ENCODE results near the gene RHBDL1. TPM values are rescaled to one million over a fixed set of nuclear protein-coding genes. Genes with fewer than 3 reads are reported as not detected.

RHBDL1 gene
- total and polyA plus RNA-seq, 2 of the 8 experiments (the other 6 are each of a cell fraction or from before 2014, with no cell fraction given) = 4.0 to 8.1 TPM

GRCh38 chr16:629833-630248, 45.6 kb upstream of the RHBDL1 start:
- Histone ChIP-seq H3K4me1 (replicated peaks in 1 of 4; ENCODE audit: control insufficient read depth in 3 of 4, insufficient read depth in 4 of 4, low read length in 3 of 4) (peaks cover 0 to 24% (median 19%) of the 10 kb centered on the region in 4 experiments; a peak in 6 of 7 replicates), H4K5ac (ENCODE audit: insufficient read length, low read depth, low read length) (peak overlapping the region; percentile 84), H2BK5ac (ENCODE audit: low read depth, low read length) (peak overlapping the region; percentile 94; the same call in 1 of the 2 replicates), H2AFZ (ENCODE audit: low read length) (no peak overlapping the region), H3K18ac (ENCODE audit: extremely low read depth, low read length) (peak overlapping the region; percentile 96), H3K27me3 (replicated peaks in 1 of 4; ENCODE audit: control insufficient read depth in 3 of 4, extremely low read depth in 1 of 4, insufficient read depth in 3 of 4, low read length in 3 of 4) (no peaks in the 10 kb centered on the region), H3K14ac (ENCODE audit: insufficient read length) (no peak overlapping the region), H3K79me2 (ENCODE audit: control insufficient read depth in 1 of 2, insufficient read depth in 2 of 2, low read length in 2 of 2) (no peaks in the 10 kb centered on the region), H2BK12ac (ENCODE audit: low read depth, low read length) (peak overlapping the region; percentile 85; the same call in 1 of the 2 replicates), H3K9me3 (ENCODE audit: insufficient read depth in 2 of 2, low read depth in 1 of 2, low read length in 1 of 2) (no peaks in the 10 kb centered on the region), H2BK15ac (ENCODE audit: low read length) (peak overlapping the region; percentile 92; the same call in 1 of the 2 replicates), H2BK20ac (ENCODE audit: low read length) (no peak overlapping the region), H3K9ac (replicated peaks in 1 of 4; ENCODE audit: extremely low read depth in 1 of 4, low read depth in 3 of 4, low read length in 3 of 4) (peak overlapping the region in 2 of 4 experiments; percentile 4 to 8; a peak in 1 of 7 replicates), H3K36me3 (ENCODE audit: control insufficient read depth in 2 of 4, insufficient read depth in 4 of 4, low read length in 3 of 4) (peaks cover 0 to 25% (median 3%) of the 10 kb centered on the region in 4 experiments; a peak in 4 of 8 replicates), H3K4me3 (ENCODE audit: extremely low read depth in 1 of 4, insufficient read depth in 2 of 4, low read depth in 3 of 4, low read length in 4 of 4) (peak overlapping the region in 2 of 4 experiments; percentile 1 to 61; a peak in 3 of 8 replicates), H4K20me1 (replicated peaks in 1 of 2; ENCODE audit: control insufficient read depth in 1 of 2, insufficient read depth in 2 of 2, low read length in 2 of 2) (peaks cover 3 to 10% of the 10 kb centered on the region in 2 experiments), H2AK5ac (ENCODE audit: low read depth, low read length) (peak overlapping the region; percentile 25; the same call in 1 of the 2 replicates), H3K27ac (ENCODE audit: low read depth, low read length) (peak overlapping the region; percentile 63; the same call in 1 of the 2 replicates), H3K23me2 (ENCODE audit: low read depth, low read length) (peaks cover 2% of the 10 kb centered on the region; the same call in 1 of the 2 replicates), H4K8ac (ENCODE audit: extremely low read depth, insufficient read depth, low read length) (peak overlapping the region; percentile 66; the same call in 1 of the 2 replicates), H2BK120ac (replicated peaks; ENCODE audit: low read depth, low read length) (peak overlapping the region; percentile 82), H3K4me2 (ENCODE audit: insufficient read depth in 1 of 2, low read depth in 2 of 2, low read length in 2 of 2) (peak overlapping the region; percentile 79 to 88), H3K56ac (replicated peaks; ENCODE audit: insufficient read length, low read depth, low read length) (no peak overlapping the region), H3K79me1 (ENCODE audit: low read depth, low read length) (no peaks in the 10 kb centered on the region), H3K23ac (ENCODE audit: insufficient read length) (no peak overlapping the region), H3K4ac (replicated peaks; ENCODE audit: insufficient read length, low read depth, low read length) (peak overlapping the region; percentile 90), H4K91ac (replicated peaks; ENCODE audit: insufficient read length, low read length) (peak overlapping the region; percentile 63)
- 56% methylated on average over 6 of the region's 11 CpGs; no CpG with 5 or more reads in 1 of the 2 experiments for WGBS, 2 experiments (ENCODE audit: extremely low coverage in 1 of 2, insufficient coverage in 1 of 2, insufficient read length in 1 of 2, insufficient replicate concordance in 2 of 2, low coverage in 1 of 2, low lambda C conversion rate in 2 of 2, missing lambda C conversion rate in 1 of 2)
- ChIA-PET POLR2A (ENCODE audit: partially characterized antibody) (interaction anchor here (0.8 to 1.6 kb wide), 6 partner anchors 8 to 40 kb away, joined by 3 to 11 read pairs (median 3); partner anchors contain the start of gene RAB40C), CTCF (ENCODE audit: partially characterized antibody) (interaction anchor here (0.8 to 2.1 kb wide), 5 partner anchors 8 to 52 kb away, joined by 3 to 7 read pairs (median 5); no protein-coding TSS in a partner anchor)
- FAIRE-seq (no peak), DNase-seq (ENCODE audit: low read depth in 1 of 2, low spot score in 2 of 2) (no peak)
- TF ChIP-seq SAP30 (IDR thresholded peaks at IDR 0.05; ENCODE audit: insufficient read depth, insufficient replicate concordance, low read length) = no peak
- TF ChIP-seq RXRA (IDR thresholded peaks at IDR 0.05; ENCODE audit: insufficient read depth, low read depth, low read length) = 0 out of 2 replicates have a peak, but pooled peaks have one; percentile 46
